Midbrain (tissue), 1 donor: Measurements from ENCODE around the gene MYH2.

Experiments
- DNase-seq: peaks from one replicate; lab custom pipeline; 2025; lab: John Stamatoyannopoulos, UW

The MYH2 gene

GRCh38 chr17:10516065-10516464 is 33.4 kb downstream of the MYH2 start:
- DNase-seq, result no peak

- DNase-seq, result no peak
These were observed 36.0 kb downstream of the MYH2 start for GRCh38 chr17:10513299-10514067.

GRCh38 chr17:10512856-10513255 is 36.6 kb downstream of the MYH2 start:
- no peak for DNase-seq

- DNase-seq, result no peak
These were observed 49.5 kb downstream of the MYH2 start for GRCh38 chr17:10499950-10500349.

- DNase-seq, result no peak
These were observed 57.5 kb downstream of the MYH2 start for GRCh38 chr17:10492004-10492403.

- DNase-seq, result no peak
These were observed 67.2 kb downstream of the MYH2 start for GRCh38 chr17:10482252-10482651.

GRCh38 chr17:10477701-10478100 is 71.8 kb downstream of the MYH2 start:
- no peak for DNase-seq

- DNase-seq, result no peak
These were observed 74.9 kb downstream of the MYH2 start for GRCh38 chr17:10474536-10474935.

- no peak for DNase-seq
These were observed 77.6 kb downstream of the MYH2 start for GRCh38 chr17:10471858-10472257.
